H1 (cell line): ENCODE results near the gene PTPRG. TPM values are rescaled to one million over a fixed set of nuclear protein-coding genes. Genes with fewer than 3 reads are reported as not detected.

Source experiments
- CREB1 ChIP-seq: IDR thresholded peaks from 2 replicates; pipeline ENCODE4 v1.6.1; 2012; ENCODE audit warnings: inconsistent platforms
- NANOG ChIP-seq: IDR thresholded peaks from 2 replicates; pipeline ENCODE4 v1.6.1; 2011; ENCODE audit warnings: low read length, low read depth, mild to moderate bottlenecking, inconsistent platforms; ENCODE audit not compliant: insufficient read depth, poor library complexity, severe bottlenecking
- RNF2 ChIP-seq: fragments of 200-900, 300-1000 bp; sonication (generic); IDR thresholded peaks from 2 replicates; pipeline ENCODE4 v1.7.1; 2016; ENCODE audit warnings: borderline replicate concordance, low read depth, mild to moderate bottlenecking, antibody characterized with exemption, low read length; ENCODE audit not compliant: poor library complexity, severe bottlenecking; ENCODE audit errors: missing control alignments
- ZNF274 ChIP-seq: IDR thresholded peaks from 2 replicates; pipeline ENCODE4 v1.7.0; 2012; ENCODE audit warnings: low read length, borderline replicate concordance; ENCODE audit errors: extremely low read depth
- polyA plus RNA-seq, 7 experiments: library from polyadenylated mRNA; depleted of rRNA in 3 of 7; stranded (reverse) in 5 of 7; unstranded in 2 of 7; fragments of >200 nt in 5 of 7; fragments of 200-250 nt in 2 of 7; gene quantifications; 1 replicate in 5 of 7; 2 replicates in 1 of 7; 4 replicates in 1 of 7; pipeline versions ENCODE4 v1.2.1 to v1.2.3, GENCODE V29; 2011 to 2013; ENCODE audit warnings: missing spikeins in 2 of 7, mixed read lengths in 2 of 7
- total RNA-seq: library from RNA; stranded (reverse); fragmentation: NEBNext Ultra II Directional; extraction: Animal tissue kit (Norgen Biotek cat#: 25700); gene quantifications from 2 replicates; pipeline ENCODE4 v1.2.1, GENCODE V29; 2021

PTPRG gene
- total and polyA plus RNA-seq, 2 of the 8 experiments (the other 6 are each of a cell fraction or from before 2014, with no cell fraction given) = 23.3 to 96.2 TPM

DNA sequence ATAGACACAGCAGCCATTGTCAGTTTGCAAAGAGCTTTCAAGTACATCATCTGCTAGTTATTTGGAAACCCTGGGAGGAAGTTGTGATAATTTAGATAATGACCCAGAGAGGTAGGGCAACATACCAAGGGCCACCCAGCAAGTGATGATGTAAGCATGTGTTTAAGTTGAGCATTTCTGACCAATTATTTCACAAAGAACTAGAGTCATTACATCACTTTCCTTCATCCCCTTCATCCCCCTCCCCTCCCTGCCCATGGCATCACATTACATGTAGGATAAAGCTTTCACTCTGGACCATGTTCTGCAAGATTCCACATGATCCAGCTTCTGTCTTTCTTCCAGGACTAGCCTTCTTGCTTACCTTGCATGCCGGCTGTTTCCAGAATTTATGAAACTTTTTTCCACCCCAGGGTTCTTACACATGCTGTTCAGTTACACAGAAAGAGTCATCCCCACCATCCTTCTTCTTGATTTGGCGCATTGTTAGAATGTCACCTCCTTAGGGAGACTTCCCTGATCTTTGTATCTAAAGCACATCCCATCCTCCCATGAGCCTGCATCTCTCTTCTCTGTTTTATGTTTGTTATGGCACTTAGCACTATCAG lies 71.3 kb downstream of the PTPRG start (continued):
- TF ChIP-seq ZNF274 = no peak
- TF ChIP-seq RNF2 = no peak
- TF ChIP-seq CREB1 = no peak
- TF ChIP-seq NANOG = no peak
